Glomerular visceral epithelial cell (primary cell): ENCODE data around the gene ACVR2A.
A peak's percentile ranks its signal among the peaks of the same experiment; 100 is the strongest.

ENCODE experiments used
- DNase-seq: peaks from one replicate; pipeline ENCODE4 v3.0.0-alpha.2; 2016; ENCODE audit errors: extremely low spot score

The ACVR2A gene

GRCh38 chr2:147844697-147845410 is at the start of gene ACVR2A:
ACVR2A (plus strand) TSS chr2:147845029; CDS start chr2:147845153, 124 bp downstream.
- DNase-seq, result peak; percentile 53

- no peak for DNase-seq
These were observed 44.5 kb upstream of the ACVR2A start for GRCh38 chr2:147800316-147800715.

GRCh38 chr2:147806846-147807245 is 38.0 kb upstream of the ACVR2A start:
- no peak for DNase-seq

- no peak for DNase-seq
These were observed 36.3 kb upstream of the ACVR2A start for GRCh38 chr2:147808520-147808919.

- DNase-seq, result no peak
These were observed 33.7 kb upstream of the ACVR2A start for GRCh38 chr2:147810883-147811765.

- no peak for DNase-seq
These were observed 26.1 kb upstream of the ACVR2A start for GRCh38 chr2:147818741-147819140.

- no peak for DNase-seq
These were observed 20.2 kb upstream of the ACVR2A start for GRCh38 chr2:147824620-147825019.

GRCh38 chr2:147826278-147827087 is 18.3 kb upstream of the ACVR2A start:
- no peak for DNase-seq

GRCh38 chr2:147827088-147827375 is 17.8 kb upstream of the ACVR2A start:
- no peak for DNase-seq

- DNase-seq, result peak; percentile 63
These were observed 15.7 kb upstream of the ACVR2A start for GRCh38 chr2:147829106-147829505.

- no peak for DNase-seq
These were observed 8.7 kb upstream of the ACVR2A start for GRCh38 chr2:147836099-147836498.

- DNase-seq, result no peak
These were observed 1.4 kb upstream of the ACVR2A start for GRCh38 chr2:147843391-147843863.

GRCh38 chr2:147843864-147844696 is 749 bp upstream of the ACVR2A start:
- DNase-seq, result peak; percentile 96

- peak; percentile 41 for DNase-seq
These were observed 662 bp downstream of the ACVR2A start for GRCh38 chr2:147845411-147845971.

GRCh38 chr2:147846412-147847081 is 1.7 kb downstream of the ACVR2A start:
- DNase-seq, result peak; percentile 17

GRCh38 chr2:147847746-147848391 is 3.0 kb downstream of the ACVR2A start:
- DNase-seq, result no peak

GRCh38 chr2:147850838-147851237 is 6.0 kb downstream of the ACVR2A start:
- no peak for DNase-seq

GRCh38 chr2:147851244-147851930 is 6.6 kb downstream of the ACVR2A start:
- DNase-seq, result no peak

GRCh38 chr2:147854557-147855134 is 9.8 kb downstream of the ACVR2A start:
- DNase-seq, result no peak
